HCT116 (cell line): ENCODE data around the gene FREM3. TPM values are rescaled to one million over a fixed set of nuclear protein-coding genes. Genes with fewer than 3 reads are reported as not detected.

ENCODE experiments used
- ATAC-seq: fragments of 200-7000 bp; cut with Tn5 transposase; 2 replicates; pipeline ENCODE4 v1.9.1; 2020; ENCODE audit warnings: mild to moderate bottlenecking, moderate library complexity
- BruUV-seq: library from RNA; stranded (reverse); fragments of 400-500 nt; replicated peaks from 2 replicates; lab custom pipeline; 2021; lab: Mats Ljungman, UMichigan
- CTCF ChIA-PET: fragments of 300-600 bp; sonication (Branson Sonifier 250); formaldehyde crosslinking; loops from one replicate; lab custom pipeline; 2021; ENCODE audit warnings: antibody characterized with exemption; lab: Charles Lee
- POLR2A ChIA-PET: fragments of 300-600, 350-600 bp; sonication (Branson Sonifier 250); formaldehyde crosslinking; loops from one replicate; lab custom pipeline; 2021; ENCODE audit warnings: antibody characterized with exemption; lab: Charles Lee
- RAD21 ChIA-PET, 2 experiments: fragments of 300-600 bp; sonication (Branson Sonifier 250); formaldehyde crosslinking; loops; one replicate each; lab custom pipeline; 2023; ENCODE audit warnings: low total read pairs in 2 of 2; ENCODE audit not compliant: uncharacterized antibody in 2 of 2, unreplicated experiment in 2 of 2, low non-redundant PET in 1 of 2; lab: Charles Lee
- DNase-seq: peaks from one replicate; pipeline ENCODE4 v3.0.0-alpha.2; 2010; ENCODE audit warnings: low read depth, low spot score
- H2AFZ ChIP-seq: fragments of 200-600 bp; shearing (Covaris generic), sonication (generic); 2 replicates; pipeline ENCODE4 v1.6.1; 2017; ENCODE audit warnings: low read depth, mixed run types, mixed read lengths, antibody characterized with exemption, low read length; ENCODE audit not compliant: poor library complexity, severe bottlenecking
- H3K27ac ChIP-seq: 2 replicates; pipeline ENCODE4 v1.5.1; 2012; ENCODE audit warnings: low read depth, low read length
- H3K27me3 ChIP-seq: fragments of 200-600 bp; sonication (generic); 2 replicates; pipeline ENCODE4 v1.6.1; 2016; ENCODE audit warnings: mixed run types, low read length, mixed read lengths; ENCODE audit not compliant: insufficient read depth
- H3K36me3 ChIP-seq, 2 experiments: fragments of 200-500 bp in 1 of 2; fragments of 200-600 bp in 1 of 2; sonication (Bioruptor generic) in 1 of 2; sonication (generic) in 1 of 2; 2 replicates each; pipeline versions ENCODE4 v1.5.1 to v1.6.1; 2014 to 2016; ENCODE audit warnings: low read length in 2 of 2, inconsistent platforms in 1 of 2, mixed read lengths in 1 of 2, mixed run types in 1 of 2; ENCODE audit not compliant: insufficient read depth in 2 of 2, control insufficient read depth in 1 of 2
- H3K4me1 ChIP-seq, 2 experiments: fragments of 200-600 bp in 1 of 2; sonication (generic) in 1 of 2; 2 replicates each; pipeline versions ENCODE4 v1.5.1 to v1.6.1; 2012 to 2017; ENCODE audit warnings: low read length in 2 of 2, inconsistent platforms in 1 of 2, mild to moderate bottlenecking in 1 of 2, mixed read lengths in 1 of 2, mixed run types in 1 of 2, moderate library complexity in 1 of 2; ENCODE audit not compliant: insufficient read depth in 2 of 2, control insufficient read depth in 1 of 2
- H3K4me2 ChIP-seq: fragments of 200-600 bp; sonication (generic); 2 replicates; pipeline ENCODE4 v1.6.1; 2017; ENCODE audit warnings: mixed run types, low read length, mixed read lengths
- H3K4me3 ChIP-seq, 2 experiments: fragments of 200-600 bp in 1 of 2; sonication (generic) in 1 of 2; replicated peaks in 1 of 2; 2 replicates each; pipeline ENCODE4 v1.5.1; 2011 to 2016; ENCODE audit warnings: low read length in 2 of 2, control low read depth in 1 of 2, low read depth in 1 of 2, mild to moderate bottlenecking in 1 of 2, mixed read lengths in 1 of 2, mixed run types in 1 of 2
- H3K79me2 ChIP-seq: fragments of 200-600 bp; sonication (generic); 2 replicates; pipeline ENCODE4 v1.6.1; 2017; ENCODE audit warnings: mild to moderate bottlenecking, mixed run types, low read length, moderate library complexity, mixed read lengths; ENCODE audit not compliant: insufficient read depth
- H3K9ac ChIP-seq: fragments of 200-600 bp; sonication (generic); 2 replicates; pipeline ENCODE4 v1.6.1; 2016; ENCODE audit warnings: low read length, mixed read lengths
- H3K9me2 ChIP-seq: fragments of 200-600 bp; sonication (generic), shearing (Covaris generic); 2 replicates; pipeline ENCODE4 v1.6.1; 2017; ENCODE audit warnings: mixed run types, mild to moderate bottlenecking, moderate library complexity; ENCODE audit not compliant: insufficient read depth
- H3K9me3 ChIP-seq, 2 experiments: fragments of 200-500 bp in 1 of 2; fragments of 200-600 bp in 1 of 2; sonication (Bioruptor generic) in 1 of 2; sonication (generic) in 1 of 2; 2 replicates each; pipeline ENCODE4 v1.6.1; 2014 to 2017; ENCODE audit warnings: low read length in 2 of 2, mixed read lengths in 2 of 2, inconsistent platforms in 1 of 2, low read depth in 1 of 2, mild to moderate bottlenecking in 1 of 2, mixed run types in 1 of 2, moderate library complexity in 1 of 2; ENCODE audit not compliant: control insufficient read depth in 1 of 2, insufficient read depth in 1 of 2
- H4K20me1 ChIP-seq: fragments of 200-600 bp; sonication (generic), shearing (Covaris generic); 2 replicates; pipeline ENCODE4 v1.6.1; 2017; ENCODE audit warnings: mixed run types, mild to moderate bottlenecking, moderate library complexity; ENCODE audit not compliant: insufficient read depth
- CBX3 ChIP-seq: IDR thresholded peaks from 2 replicates; pipeline ENCODE4 v1.6.1; 2012; ENCODE audit warnings: low read depth
- CEBPB ChIP-seq: IDR thresholded peaks from 2 replicates; pipeline ENCODE4 v1.6.1; 2012; ENCODE audit warnings: low read depth
- EGR1 ChIP-seq: IDR thresholded peaks from 2 replicates; pipeline ENCODE4 v1.6.1; 2012; ENCODE audit warnings: low read depth
- ELF1 ChIP-seq: IDR thresholded peaks from 2 replicates; pipeline ENCODE4 v1.6.1; 2012; ENCODE audit warnings: low read depth, borderline replicate concordance
- EZH2 ChIP-seq: fragments of 200-600 bp; sonication (generic); IDR thresholded peaks from 2 replicates; pipeline ENCODE4 v1.6.1; 2017; ENCODE audit warnings: antibody characterized with exemption, mixed run types
- EZH2phosphoT487 ChIP-seq: fragments of 200-600 bp; IDR thresholded peaks from 2 replicates; pipeline ENCODE4 v1.6.1; 2018; ENCODE audit warnings: antibody characterized with exemption, borderline replicate concordance
- FOSL1 ChIP-seq: IDR thresholded peaks from 2 replicates; pipeline ENCODE4 v1.6.1; 2012; ENCODE audit warnings: low read depth
- JUND ChIP-seq: IDR thresholded peaks from 2 replicates; pipeline ENCODE4 v1.6.1; 2012
- POLR2A ChIP-seq: IDR thresholded peaks from 2 replicates; pipeline ENCODE4 v1.7.0; 2011; ENCODE audit warnings: borderline replicate concordance; ENCODE audit not compliant: insufficient read depth, insufficient read length; ENCODE audit errors: extremely low read depth
- RAD21 ChIP-seq: IDR thresholded peaks from 2 replicates; pipeline ENCODE4 v1.6.1; 2012; ENCODE audit warnings: low read depth, mild to moderate bottlenecking
- SIN3A ChIP-seq: IDR thresholded peaks from 2 replicates; pipeline ENCODE4 v1.6.1; 2012; ENCODE audit warnings: low read depth
- SP1 ChIP-seq: IDR thresholded peaks from 2 replicates; pipeline ENCODE4 v1.6.1; 2012; ENCODE audit warnings: low read depth
- SRF ChIP-seq: IDR thresholded peaks from 2 replicates; pipeline ENCODE4 v1.6.1; 2012; ENCODE audit warnings: low read depth
- YY1 ChIP-seq: IDR thresholded peaks from 2 replicates; pipeline ENCODE4 v1.6.1; 2011; ENCODE audit warnings: low read length, low read depth, moderate library complexity, mild to moderate bottlenecking; ENCODE audit not compliant: insufficient replicate concordance; ENCODE audit errors: extremely low read depth
- ZNF274 ChIP-seq: fragments of 200-500 bp; sonication (Bioruptor generic); IDR thresholded peaks from 2 replicates; pipeline ENCODE4 v1.6.1; 2014; ENCODE audit warnings: mild to moderate bottlenecking, low read depth, low read length, inconsistent platforms
- intact Hi-C: fragments of 100-400 bp; cut with micrococcal nuclease; formaldehyde crosslinking; loops from 2 replicates; pipeline ENCODE4 v1.10.0; 2022
- total RNA-seq: library from RNA; stranded (reverse); gene quantifications from one replicate; pipeline ENCODE4 v1.2.1, GENCODE V29; 2021; ENCODE audit not compliant: unreplicated experiment
- TF ChIP-seq, protein P1 (sequence below): IDR thresholded peaks from 2 replicates; pipeline ENCODE4 v1.6.1; 2011; ENCODE audit warnings: mild to moderate bottlenecking, low read length, moderate library complexity; ENCODE audit not compliant: insufficient replicate concordance; ENCODE audit errors: extremely low read depth
- TF ChIP-seq, protein P2 (sequence below): IDR thresholded peaks from 2 replicates; pipeline ENCODE4 v1.6.1; 2012
- TF ChIP-seq, protein P3 (sequence below): IDR thresholded peaks from 2 replicates; pipeline ENCODE4 v1.6.1; 2012
- TF ChIP-seq, protein P4 (sequence below): IDR thresholded peaks from 2 replicates; pipeline ENCODE4 v1.6.1; 2012; ENCODE audit warnings: low read depth

FREM3 gene
- total RNA-seq, 1 experiment from 2014 or later, result not detected

DNA sequence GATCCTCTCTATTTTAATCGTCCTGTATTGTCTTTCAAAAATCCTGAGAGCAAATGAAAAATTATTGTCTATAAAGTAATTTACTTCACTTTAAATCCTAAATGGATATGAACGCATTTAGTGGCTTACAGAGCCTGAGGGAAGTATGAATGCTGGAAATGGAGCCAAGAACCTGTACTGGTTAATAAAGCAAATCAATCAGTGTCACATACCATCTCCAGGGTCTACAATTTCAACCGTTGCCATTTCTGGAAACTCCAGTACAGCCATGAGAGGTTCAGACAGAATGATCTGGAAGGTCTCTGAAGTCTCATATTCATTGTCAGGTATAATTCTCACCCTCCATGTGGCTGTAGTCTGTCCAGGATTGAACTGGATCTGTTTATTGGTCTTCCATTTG is 76.6 kb downstream of the FREM3 start:
- RAD21 ChIA-PET, result no interaction called here
- no peak overlapping the region for H2AFZ ChIP-seq
- no peak for TF ChIP-seq RAD21
- no peak for TF ChIP-seq CBX3
- TF ChIP-seq, protein P1, sequence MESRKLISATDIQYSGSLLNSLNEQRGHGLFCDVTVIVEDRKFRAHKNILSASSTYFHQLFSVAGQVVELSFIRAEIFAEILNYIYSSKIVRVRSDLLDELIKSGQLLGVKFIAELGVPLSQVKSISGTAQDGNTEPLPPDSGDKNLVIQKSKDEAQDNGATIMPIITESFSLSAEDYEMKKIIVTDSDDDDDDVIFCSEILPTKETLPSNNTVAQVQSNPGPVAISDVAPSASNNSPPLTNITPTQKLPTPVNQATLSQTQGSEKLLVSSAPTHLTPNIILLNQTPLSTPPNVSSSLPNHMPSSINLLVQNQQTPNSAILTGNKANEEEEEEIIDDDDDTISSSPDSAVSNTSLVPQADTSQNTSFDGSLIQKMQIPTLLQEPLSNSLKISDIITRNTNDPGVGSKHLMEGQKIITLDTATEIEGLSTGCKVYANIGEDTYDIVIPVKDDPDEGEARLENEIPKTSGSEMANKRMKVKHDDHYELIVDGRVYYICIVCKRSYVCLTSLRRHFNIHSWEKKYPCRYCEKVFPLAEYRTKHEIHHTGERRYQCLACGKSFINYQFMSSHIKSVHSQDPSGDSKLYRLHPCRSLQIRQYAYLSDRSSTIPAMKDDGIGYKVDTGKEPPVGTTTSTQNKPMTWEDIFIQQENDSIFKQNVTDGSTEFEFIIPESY, result no peak
- no peak for TF ChIP-seq POLR2A
- TF ChIP-seq FOSL1, result no peak
- TF ChIP-seq SRF, result no peak
- no peak for TF ChIP-seq CEBPB
- TF ChIP-seq ELF1, result no peak
- no peak for TF ChIP-seq YY1
- TF ChIP-seq, protein P2, sequence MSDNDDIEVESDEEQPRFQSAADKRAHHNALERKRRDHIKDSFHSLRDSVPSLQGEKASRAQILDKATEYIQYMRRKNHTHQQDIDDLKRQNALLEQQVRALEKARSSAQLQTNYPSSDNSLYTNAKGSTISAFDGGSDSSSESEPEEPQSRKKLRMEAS, result no peak
- TF ChIP-seq JUND, result no peak
- no peak for TF ChIP-seq SP1
- TF ChIP-seq, protein P3, sequence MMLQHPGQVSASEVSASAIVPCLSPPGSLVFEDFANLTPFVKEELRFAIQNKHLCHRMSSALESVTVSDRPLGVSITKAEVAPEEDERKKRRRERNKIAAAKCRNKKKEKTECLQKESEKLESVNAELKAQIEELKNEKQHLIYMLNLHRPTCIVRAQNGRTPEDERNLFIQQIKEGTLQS, result no peak
- no peak for TF ChIP-seq SIN3A
- no peak for TF ChIP-seq ZNF274
- TF ChIP-seq EGR1, result no peak
- no peak for TF ChIP-seq EZH2phosphoT487
- TF ChIP-seq EZH2, result no peak
- TF ChIP-seq, protein P4, sequence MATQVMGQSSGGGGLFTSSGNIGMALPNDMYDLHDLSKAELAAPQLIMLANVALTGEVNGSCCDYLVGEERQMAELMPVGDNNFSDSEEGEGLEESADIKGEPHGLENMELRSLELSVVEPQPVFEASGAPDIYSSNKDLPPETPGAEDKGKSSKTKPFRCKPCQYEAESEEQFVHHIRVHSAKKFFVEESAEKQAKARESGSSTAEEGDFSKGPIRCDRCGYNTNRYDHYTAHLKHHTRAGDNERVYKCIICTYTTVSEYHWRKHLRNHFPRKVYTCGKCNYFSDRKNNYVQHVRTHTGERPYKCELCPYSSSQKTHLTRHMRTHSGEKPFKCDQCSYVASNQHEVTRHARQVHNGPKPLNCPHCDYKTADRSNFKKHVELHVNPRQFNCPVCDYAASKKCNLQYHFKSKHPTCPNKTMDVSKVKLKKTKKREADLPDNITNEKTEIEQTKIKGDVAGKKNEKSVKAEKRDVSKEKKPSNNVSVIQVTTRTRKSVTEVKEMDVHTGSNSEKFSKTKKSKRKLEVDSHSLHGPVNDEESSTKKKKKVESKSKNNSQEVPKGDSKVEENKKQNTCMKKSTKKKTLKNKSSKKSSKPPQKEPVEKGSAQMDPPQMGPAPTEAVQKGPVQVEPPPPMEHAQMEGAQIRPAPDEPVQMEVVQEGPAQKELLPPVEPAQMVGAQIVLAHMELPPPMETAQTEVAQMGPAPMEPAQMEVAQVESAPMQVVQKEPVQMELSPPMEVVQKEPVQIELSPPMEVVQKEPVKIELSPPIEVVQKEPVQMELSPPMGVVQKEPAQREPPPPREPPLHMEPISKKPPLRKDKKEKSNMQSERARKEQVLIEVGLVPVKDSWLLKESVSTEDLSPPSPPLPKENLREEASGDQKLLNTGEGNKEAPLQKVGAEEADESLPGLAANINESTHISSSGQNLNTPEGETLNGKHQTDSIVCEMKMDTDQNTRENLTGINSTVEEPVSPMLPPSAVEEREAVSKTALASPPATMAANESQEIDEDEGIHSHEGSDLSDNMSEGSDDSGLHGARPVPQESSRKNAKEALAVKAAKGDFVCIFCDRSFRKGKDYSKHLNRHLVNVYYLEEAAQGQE, result no peak
- TF ChIP-seq, all 23 proteins: peak for 0
- no peaks in the 10 kb centered on the region for H3K9me2 ChIP-seq
- no peaks in the 10 kb centered on the region for H3K79me2 ChIP-seq
- no TSS peak for BruUV-seq
- POLR2A ChIA-PET, result no interaction called here
- H3K36me3 ChIP-seq, result no peaks in the 10 kb centered on the region
- CTCF ChIA-PET, result no interaction called here
- no peak overlapping the region for H3K9ac ChIP-seq
- ATAC-seq, result no peak
- H3K27me3 ChIP-seq, result no peaks in the 10 kb centered on the region; the same call in 1 of the 2 replicates
- no peak overlapping the region for H3K4me2 ChIP-seq
- no peaks in the 10 kb centered on the region for H3K9me3 ChIP-seq
- no peak for DNase-seq
- H4K20me1 ChIP-seq, result no peaks in the 10 kb centered on the region
- no peaks in the 10 kb centered on the region for H3K4me1 ChIP-seq
- H3K4me3 ChIP-seq, result no peak overlapping the region
- H3K27ac ChIP-seq, result no peak overlapping the region
- intact Hi-C loops, result no loop called here
